ENCODE measurements around the gene CYP2D6.

The CYP2D6 gene

DNA sequence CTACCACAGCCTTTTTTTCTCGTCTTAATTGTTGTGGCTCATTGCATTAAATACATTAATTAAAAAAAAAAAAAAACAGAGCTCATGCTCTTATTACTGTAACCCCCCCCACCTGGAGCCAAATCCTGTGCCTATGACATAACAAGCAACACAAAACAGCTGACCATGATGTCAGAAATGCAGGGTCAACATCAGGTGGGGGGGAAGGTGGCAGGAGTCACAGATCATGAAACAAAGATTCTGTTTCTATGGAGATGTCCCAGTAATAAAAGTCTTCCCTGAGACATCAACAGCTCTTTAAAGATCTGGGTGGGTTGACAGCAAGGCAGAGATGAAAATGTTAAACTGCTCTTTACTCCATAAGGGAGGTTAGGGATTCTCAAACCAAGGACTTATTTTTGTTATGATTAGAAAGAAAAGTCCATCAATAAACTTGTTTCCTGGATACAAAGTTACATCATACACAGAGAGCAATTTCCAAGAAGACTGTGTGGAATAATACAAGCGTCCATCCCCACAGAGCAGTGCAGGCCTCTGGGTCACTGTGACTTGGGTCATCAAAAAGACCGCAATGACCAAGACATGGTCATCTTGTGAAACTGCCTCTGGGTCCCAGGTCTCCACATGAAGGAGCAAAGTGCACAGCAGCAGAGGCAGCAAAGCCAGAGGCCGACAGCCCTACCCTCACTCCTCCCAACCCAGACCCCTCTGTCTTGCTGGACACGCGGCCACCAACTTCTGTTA is 42.7 kb upstream of the CYP2D6 start:
- H3K4me3 ChIP-seq (ENCODE audit: low read depth, low read length) = no peak overlapping the region
- in situ Hi-C loops (cut with HindIII; ENCODE audit: low sequenced_read_pairs) = no loop called here
- DNase-seq (ENCODE audit: low read depth) = no peak
- TF ChIP-seq, protein P1, sequence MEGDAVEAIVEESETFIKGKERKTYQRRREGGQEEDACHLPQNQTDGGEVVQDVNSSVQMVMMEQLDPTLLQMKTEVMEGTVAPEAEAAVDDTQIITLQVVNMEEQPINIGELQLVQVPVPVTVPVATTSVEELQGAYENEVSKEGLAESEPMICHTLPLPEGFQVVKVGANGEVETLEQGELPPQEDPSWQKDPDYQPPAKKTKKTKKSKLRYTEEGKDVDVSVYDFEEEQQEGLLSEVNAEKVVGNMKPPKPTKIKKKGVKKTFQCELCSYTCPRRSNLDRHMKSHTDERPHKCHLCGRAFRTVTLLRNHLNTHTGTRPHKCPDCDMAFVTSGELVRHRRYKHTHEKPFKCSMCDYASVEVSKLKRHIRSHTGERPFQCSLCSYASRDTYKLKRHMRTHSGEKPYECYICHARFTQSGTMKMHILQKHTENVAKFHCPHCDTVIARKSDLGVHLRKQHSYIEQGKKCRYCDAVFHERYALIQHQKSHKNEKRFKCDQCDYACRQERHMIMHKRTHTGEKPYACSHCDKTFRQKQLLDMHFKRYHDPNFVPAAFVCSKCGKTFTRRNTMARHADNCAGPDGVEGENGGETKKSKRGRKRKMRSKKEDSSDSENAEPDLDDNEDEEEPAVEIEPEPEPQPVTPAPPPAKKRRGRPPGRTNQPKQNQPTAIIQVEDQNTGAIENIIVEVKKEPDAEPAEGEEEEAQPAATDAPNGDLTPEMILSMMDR (IDR thresholded peaks at IDR 0.05; ENCODE audit: low read depth, low read length, missing control alignments) = no peak

GRCh38 chr22:42172773-42173172 is 42.2 kb upstream of the CYP2D6 start:
- TF ChIP-seq, protein P1 (IDR thresholded peaks at IDR 0.05; ENCODE audit: low read depth, low read length, missing control alignments) = no peak
- in situ Hi-C loops (cut with HindIII; ENCODE audit: low sequenced_read_pairs) = no loop called here
- no peak for DNase-seq (ENCODE audit: low read depth)
- no peak overlapping the region for H3K4me3 ChIP-seq (ENCODE audit: low read depth, low read length)

DNA sequence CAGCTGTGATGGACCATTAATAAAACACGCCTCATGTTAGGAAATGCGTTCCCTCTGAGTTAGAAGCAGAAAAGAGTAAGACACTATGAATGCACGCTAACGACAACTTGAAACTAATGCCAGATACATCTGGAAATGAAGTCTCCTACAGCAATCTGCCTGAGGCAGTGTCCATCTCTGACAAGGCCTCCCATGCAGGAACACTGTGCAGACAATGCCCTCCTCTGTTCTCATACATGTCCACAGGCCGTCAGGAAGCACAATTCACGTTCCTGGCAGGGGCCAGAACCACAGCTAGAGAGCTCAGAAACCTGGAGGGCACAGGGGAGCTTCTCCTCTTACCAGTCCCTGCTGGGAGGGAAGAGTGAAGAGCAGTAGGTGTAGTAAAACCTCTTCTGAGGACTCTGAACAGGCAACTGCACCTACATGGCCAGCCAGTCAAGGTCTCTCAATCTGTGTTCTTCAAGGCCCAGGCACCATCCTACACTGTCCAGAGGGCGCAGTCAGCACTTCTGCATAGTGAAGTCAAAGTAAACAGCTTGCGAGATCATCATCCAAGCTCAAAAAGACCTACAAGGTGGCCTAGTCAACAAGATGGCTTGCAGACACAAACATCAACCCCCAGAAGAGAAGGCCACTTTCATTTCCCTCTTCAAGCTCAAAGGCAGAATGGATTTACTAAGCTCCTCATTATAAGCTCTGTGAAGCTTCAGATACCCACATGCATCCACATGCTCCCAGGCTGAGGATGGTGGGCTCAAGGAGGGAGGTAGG is 41.5 kb upstream of the CYP2D6 start:
- H3K4me3 ChIP-seq (ENCODE audit: low read depth, low read length) = no peak overlapping the region
- in situ Hi-C loops (cut with HindIII; ENCODE audit: low sequenced_read_pairs) = no loop called here
- TF ChIP-seq, protein P1 (IDR thresholded peaks at IDR 0.05; ENCODE audit: low read depth, low read length, missing control alignments) = no peak
- no peak for DNase-seq (ENCODE audit: low read depth)

GRCh38 chr22:42171417-42171816 is 40.8 kb upstream of the CYP2D6 start:
- no peak for DNase-seq (ENCODE audit: low read depth)
- TF ChIP-seq, protein P1 (IDR thresholded peaks at IDR 0.05; ENCODE audit: low read depth, low read length, missing control alignments) = no peak
- in situ Hi-C loops (cut with HindIII; ENCODE audit: low sequenced_read_pairs) = no loop called here
- no peak overlapping the region for H3K4me3 ChIP-seq (ENCODE audit: low read depth, low read length)

- in situ Hi-C loops (cut with HindIII; ENCODE audit: low sequenced_read_pairs) = no loop called here
- H3K4me3 ChIP-seq (ENCODE audit: low read depth, low read length) = no peak overlapping the region
- TF ChIP-seq, protein P1 (IDR thresholded peaks at IDR 0.05; ENCODE audit: low read depth, low read length, missing control alignments) = no peak
- DNase-seq (ENCODE audit: low read depth) = no peak
These were observed 40.3 kb upstream of the CYP2D6 start for GRCh38 chr22:42170946-42171345.

- DNase-seq (ENCODE audit: low read depth) = peak; percentile 68
- TF ChIP-seq, protein P1 (IDR thresholded peaks at IDR 0.05; ENCODE audit: low read depth, low read length, missing control alignments) = peak; percentile 97
- H3K4me3 ChIP-seq (ENCODE audit: low read depth, low read length) = no peak overlapping the region
- in situ Hi-C loops (cut with HindIII; ENCODE audit: low sequenced_read_pairs) = no loop called here
These were observed 38.5 kb upstream of the CYP2D6 start for GRCh38 chr22:42169055-42169469.

All from astrocyte of the cerebellum (primary cell).